H1 (cell line): Measurements from ENCODE around the gene RPIA. TPM values are rescaled to one million over a fixed set of nuclear protein-coding genes. Genes with fewer than 3 reads are reported as not detected.

Experiments
- CEBPB ChIP-seq: IDR thresholded peaks from 2 replicates; pipeline ENCODE4 v1.6.1; 2012; ENCODE audit warnings: low read depth, low read length
- CHD7 ChIP-seq: fragments of 300-600 bp; sonication (generic); IDR thresholded peaks from 2 replicates; pipeline ENCODE4 v1.7.1; 2012; ENCODE audit warnings: low read length, moderate library complexity, mild to moderate bottlenecking, inconsistent platforms; ENCODE audit not compliant: insufficient replicate concordance
- NANOG ChIP-seq: IDR thresholded peaks from 2 replicates; pipeline ENCODE4 v1.6.1; 2011; ENCODE audit warnings: low read length, low read depth, mild to moderate bottlenecking, inconsistent platforms; ENCODE audit not compliant: insufficient read depth, poor library complexity, severe bottlenecking
- POU5F1 ChIP-seq: IDR thresholded peaks from 2 replicates; pipeline ENCODE4 v1.6.1; 2011; ENCODE audit warnings: low read depth, mild to moderate bottlenecking, low read length, moderate library complexity
- SIN3A ChIP-seq, 2 experiments: IDR thresholded peaks in 1 of 2; conservative IDR thresholded peaks in 1 of 2; 2 replicates each; pipeline ENCODE4 v1.6.1; 2011 to 2012; ENCODE audit warnings: low read length in 2 of 2, improper control_type of control experiment in 1 of 2, low read depth in 1 of 2, mild to moderate bottlenecking in 1 of 2
- SRF ChIP-seq: IDR thresholded peaks from 2 replicates; pipeline ENCODE4 v1.6.1; 2011; ENCODE audit warnings: mild to moderate bottlenecking, low read depth, low read length, moderate library complexity
- SUZ12 ChIP-seq: fragments of 200-600 bp; sonication (generic); IDR thresholded peaks from 2 replicates; pipeline ENCODE4 v1.6.1; 2012; ENCODE audit warnings: mild to moderate bottlenecking, inconsistent platforms, low read length, moderate library complexity, mixed read lengths
- TAF7 ChIP-seq: optimal IDR thresholded peaks from 2 replicates; pipeline ENCODE3; 2011; ENCODE audit warnings: low read depth, mild to moderate bottlenecking, inconsistent platforms, low read length, moderate library complexity, borderline replicate concordance
- YY1 ChIP-seq: IDR thresholded peaks from 2 replicates; pipeline ENCODE4 v1.6.1; 2011; ENCODE audit warnings: low read depth, mild to moderate bottlenecking, low read length
- polyA plus RNA-seq, 7 experiments: library from polyadenylated mRNA; depleted of rRNA in 3 of 7; stranded (reverse) in 5 of 7; unstranded in 2 of 7; fragments of >200 nt in 5 of 7; fragments of 200-250 nt in 2 of 7; gene quantifications; 1 replicate in 5 of 7; 2 replicates in 1 of 7; 4 replicates in 1 of 7; pipeline versions ENCODE4 v1.2.1 to v1.2.3, GENCODE V29; 2011 to 2013; ENCODE audit warnings: missing spikeins in 2 of 7, mixed read lengths in 2 of 7
- total RNA-seq: library from RNA; stranded (reverse); fragmentation: NEBNext Ultra II Directional; extraction: Animal tissue kit (Norgen Biotek cat#: 25700); gene quantifications from 2 replicates; pipeline ENCODE4 v1.2.1, GENCODE V29; 2021

Gene RPIA
- total and polyA plus RNA-seq, 2 of the 8 experiments (the other 6 are each of a cell fraction or from before 2014, with no cell fraction given), result 13.1 to 24.0 TPM

DNA sequence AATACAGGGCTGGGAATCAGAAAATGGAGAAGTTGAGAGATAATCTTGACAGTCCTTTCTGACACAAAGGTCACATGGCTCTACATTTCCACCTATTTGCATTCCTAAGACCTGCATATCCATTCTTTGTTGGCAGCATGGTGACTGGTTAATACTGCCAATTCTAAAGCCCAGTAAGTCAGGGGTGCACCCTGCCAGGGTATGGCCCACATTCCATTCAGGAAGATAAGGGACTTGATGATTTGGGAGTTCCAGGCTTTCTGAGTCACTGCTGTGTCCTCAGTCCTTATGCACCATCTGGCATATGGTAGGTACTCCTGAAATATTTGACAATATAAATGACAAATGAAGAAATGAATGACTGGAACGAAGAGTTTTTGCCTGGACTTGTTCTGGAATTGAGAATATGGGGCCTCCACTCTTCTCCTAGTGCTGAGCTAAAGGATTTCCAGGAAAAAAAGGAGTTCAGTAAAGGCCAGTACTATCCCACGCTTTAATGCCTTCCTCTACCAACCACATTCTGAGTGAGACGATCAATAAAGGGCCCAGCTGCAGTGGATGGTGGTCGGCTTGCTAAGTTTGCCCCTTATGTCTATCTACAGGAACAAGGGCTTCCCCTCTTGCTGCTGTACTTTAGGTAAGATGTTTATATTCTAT, 32.5 kb upstream of the RPIA start (continued):
- TF ChIP-seq CHD7 (no peak), NANOG (no peak), SUZ12 (no peak), SIN3A (conservative IDR thresholded peaks at IDR 0.05 in 1 of 2, IDR thresholded peaks at IDR 0.05 in 1 of 2; ENCODE audit: low read depth in 1 of 2, low read length in 2 of 2) (peak in 1 of 2 experiments; percentile 65; a peak in 1 of 4 replicates), SRF (no peak), POU5F1 (no peak), YY1 (no peak), TAF7 (no peak), CEBPB (no peak)
